ENCODE measurements around the gene MCM10.

Gene MCM10

DNA sequence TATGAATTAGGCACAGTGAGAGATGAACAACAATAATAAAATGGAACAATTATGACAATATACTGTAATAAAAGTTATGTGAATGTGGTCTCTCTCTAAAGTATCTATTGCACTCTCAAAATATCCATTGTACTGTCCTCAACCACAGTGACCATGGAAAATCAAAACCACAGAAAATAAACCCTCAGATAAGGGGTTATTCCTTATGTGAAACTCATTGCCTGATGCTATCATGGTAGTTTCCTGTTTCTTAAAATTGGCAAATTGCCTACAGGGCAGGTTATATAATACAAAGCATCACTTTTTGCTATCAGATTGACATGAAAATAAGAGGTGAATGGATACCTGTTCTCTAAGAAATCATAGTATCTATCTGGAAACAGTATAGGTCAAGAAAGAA, 3.8 kb downstream of the MCM10 start:
- no peak for DNase-seq (ENCODE audit: low spot score)

DNA sequence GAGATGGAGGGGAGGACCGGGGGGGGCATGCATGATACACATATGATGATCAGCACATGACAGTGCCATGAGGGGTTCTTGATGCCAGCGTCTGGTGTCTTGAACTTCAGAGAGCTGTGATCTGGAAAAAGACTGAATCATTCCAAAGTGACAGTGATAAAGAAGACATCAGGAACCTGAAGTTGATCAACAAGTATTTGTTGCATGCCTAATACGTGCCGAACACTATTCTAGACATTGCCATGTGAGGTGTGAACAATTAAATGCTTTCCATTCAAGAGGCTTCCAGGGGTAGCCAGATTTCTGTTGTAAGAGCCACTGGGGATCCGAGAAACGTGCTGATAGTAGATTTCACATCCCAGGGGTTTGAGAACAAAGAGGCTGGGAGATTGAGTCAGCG, 6.2 kb downstream of the MCM10 start:
- no peak for DNase-seq (ENCODE audit: low spot score)

DNA sequence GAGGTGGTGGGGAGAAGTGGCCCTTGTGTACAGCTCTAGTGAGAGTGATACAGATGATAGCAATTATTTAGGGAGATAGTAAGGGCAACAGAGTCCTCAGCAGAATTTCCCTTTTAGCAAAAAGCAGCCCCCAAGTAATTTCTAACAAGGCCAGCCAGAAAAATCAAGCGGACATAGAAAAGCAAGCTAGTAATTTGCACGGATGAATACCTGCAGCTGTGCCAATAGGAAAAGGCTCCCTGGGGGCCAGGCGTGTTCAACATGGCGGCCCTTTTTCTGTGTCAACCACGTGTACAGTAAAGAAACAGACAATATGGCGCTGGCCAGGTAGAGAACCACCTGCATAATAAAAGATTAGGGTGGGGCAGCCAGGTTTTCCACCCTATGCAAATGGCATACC, 7.4 kb downstream of the MCM10 start:
- DNase-seq (ENCODE audit: low spot score), result no peak

DNA sequence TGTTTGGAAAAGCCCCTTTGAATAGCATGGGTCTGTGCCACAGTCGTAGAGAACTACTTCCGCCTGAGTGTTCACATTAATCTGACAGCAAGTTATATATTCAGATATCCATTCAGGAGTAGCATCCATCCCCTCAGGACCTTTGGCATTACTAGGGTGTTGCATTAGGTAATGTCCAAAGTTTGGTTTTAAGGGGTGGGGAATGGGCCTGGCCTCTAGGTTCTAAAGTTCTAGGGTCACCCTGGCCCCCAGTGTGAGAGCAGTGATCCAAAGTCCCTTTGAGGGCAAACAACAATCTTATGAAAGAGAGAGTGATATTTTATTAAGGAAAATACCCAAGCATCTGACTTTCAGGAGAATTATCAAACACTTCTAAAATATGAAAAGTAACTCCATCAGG, 12.3 kb downstream of the MCM10 start:
- no peak for DNase-seq (ENCODE audit: low spot score)

DNA sequence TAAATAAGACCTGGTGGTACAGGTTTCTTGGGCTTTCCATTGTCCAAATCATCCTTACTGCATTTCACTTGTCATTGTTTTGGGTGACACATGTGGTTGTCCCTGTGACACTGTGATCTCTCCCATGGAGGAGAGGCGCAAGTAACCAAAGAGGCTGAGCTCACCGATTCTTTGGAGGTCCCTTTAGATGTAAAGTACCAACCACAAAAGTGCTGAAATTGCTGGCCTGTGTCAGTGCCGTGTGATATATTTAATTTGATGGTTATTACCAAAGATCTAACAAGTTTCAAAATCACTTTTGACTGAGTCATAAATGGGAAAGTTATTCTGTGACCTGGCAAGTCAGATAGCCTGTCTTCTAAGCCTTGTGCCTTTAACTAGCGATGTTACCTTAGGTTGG, 19.4 kb downstream of the MCM10 start:
- DNase-seq (ENCODE audit: low spot score), result no peak

DNA sequence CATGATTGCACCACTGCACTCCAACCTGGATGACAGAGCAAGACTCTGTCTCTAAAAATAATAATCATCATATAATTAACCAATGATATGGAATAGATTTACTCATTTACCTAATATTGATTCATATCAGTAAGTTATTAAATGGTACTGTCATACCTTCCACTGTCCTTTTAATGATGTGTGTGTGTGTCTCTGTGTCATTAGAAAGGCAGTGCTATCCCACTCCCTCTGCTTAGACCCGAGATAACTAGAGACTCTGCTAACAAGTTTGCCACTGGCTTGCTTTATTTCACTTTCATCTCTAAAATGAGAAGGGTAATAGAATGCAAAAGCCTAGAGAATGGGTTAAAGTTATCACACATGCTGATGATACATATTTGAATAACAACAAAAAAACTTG, 21.1 kb downstream of the MCM10 start:
- no peak for DNase-seq (ENCODE audit: low spot score)

DNA sequence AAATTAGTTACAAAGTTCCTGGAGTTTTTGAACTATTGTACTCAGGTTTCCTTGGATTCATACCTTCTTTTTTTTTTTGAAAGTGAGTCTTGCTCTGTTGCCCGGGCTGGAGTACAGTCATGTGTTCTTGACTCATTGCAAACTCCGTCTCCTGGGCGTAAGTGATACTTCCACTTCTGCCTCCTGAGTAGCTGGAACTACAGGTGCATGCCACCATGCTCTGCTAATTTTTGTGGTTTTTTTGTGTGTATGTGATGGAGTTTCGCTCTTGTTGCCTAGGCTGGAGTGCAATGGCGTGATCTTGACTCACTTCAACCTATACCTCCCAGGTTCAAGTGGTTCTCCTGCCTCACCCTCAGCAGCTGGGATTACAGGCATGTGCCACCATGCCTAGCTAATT, 22.3 kb downstream of the MCM10 start:
- no peak for DNase-seq (ENCODE audit: low spot score)

DNA sequence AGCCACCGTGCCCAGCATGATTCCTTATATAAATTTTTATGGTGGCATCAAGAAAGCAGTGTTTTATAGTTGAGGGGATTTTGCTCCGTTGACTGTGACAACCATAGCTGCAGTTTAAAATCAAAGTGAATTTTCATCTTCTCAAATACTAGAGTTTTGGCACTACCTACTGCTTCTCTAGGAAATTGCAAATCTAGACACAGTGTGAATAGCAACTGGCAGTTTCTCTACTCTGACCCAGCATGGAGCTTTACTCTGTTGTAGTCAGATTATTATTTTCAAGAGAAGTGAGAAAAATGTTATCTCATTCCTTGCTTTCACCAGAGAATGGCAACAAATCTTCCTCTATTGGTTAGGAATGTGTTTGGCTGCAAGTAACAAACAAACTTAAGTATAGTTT, 22.9 kb downstream of the MCM10 start:
- DNase-seq (ENCODE audit: low spot score), result no peak

DNA sequence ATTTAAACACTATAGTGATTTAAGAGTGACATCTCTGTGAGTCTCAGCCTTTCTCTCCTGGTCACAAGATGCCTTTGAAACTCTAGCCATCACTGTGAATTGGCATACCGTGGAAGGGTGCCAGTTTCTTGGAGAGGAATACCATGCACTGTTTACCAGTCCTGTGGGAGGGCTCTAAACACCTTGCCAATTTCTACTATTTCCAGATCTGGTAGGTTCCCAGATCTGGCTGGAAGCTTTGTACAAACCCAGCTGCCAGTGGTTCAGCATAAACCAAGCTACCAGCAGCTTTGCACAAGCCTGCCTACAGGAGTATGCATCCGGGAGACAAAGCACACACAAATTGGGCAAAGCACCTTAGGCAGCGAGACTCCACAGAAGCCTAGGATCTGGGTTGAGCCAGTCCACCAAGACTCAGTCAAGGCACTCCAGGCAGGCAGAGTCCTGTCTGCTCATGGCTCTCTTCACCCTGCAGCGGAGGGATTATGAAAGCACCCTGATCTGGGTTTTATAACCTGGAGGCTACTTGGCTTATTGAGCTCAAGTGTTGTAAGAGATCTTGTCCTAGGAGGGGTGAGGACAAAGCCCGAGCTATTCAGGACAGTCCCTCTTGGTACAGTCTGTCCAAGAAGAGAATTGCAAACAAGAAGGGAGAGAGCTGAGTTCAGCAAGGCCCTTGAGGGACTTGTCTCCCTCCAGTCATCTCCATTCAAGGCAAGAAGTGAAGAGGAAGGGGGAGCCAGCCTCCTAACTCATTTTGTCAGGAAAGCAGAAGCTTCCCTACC, 23.6 kb downstream of the MCM10 start:
- no peak for DNase-seq (ENCODE audit: low spot score)

DNA sequence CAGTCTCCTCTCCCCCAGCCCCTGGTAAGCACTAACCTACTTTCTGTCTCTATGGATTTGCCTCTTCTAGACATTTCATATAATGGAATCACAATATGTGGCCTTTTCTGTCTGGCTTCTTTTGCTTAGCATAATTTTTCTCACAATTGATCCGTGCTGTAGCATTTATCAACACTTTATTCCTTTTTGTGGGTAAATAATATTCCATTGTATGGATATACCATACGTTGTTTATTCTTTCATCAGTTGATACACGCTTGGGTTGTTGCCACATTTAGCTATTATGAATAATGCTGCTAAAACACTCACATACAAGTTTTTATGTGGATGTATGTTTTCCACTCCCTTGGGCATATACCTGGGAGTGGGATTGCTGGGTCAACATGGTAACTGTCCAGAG, 25.8 kb downstream of the MCM10 start:
- no peak for DNase-seq (ENCODE audit: low spot score)

DNA sequence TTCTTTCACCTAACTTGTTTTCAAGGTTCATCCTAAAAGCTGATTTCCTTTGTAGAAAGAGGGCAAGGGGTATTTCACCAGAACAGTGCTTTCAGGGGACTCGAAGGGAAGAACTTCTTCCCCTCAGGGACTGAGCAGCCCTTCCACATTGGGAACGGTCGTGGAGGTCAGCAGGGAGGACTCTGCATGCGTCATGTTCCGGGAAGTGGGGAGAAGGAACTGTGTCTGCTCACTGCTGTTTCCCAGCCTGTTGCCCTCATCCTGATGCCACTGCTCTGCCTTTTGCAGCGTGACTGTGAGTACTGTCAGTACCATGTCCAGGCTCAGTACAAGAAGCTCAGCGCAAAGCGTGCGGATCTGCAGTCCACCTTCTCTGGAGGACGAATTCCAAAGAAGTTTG, 27.2 kb downstream of the MCM10 start:
- DNase-seq (ENCODE audit: low spot score), result no peak

DNA sequence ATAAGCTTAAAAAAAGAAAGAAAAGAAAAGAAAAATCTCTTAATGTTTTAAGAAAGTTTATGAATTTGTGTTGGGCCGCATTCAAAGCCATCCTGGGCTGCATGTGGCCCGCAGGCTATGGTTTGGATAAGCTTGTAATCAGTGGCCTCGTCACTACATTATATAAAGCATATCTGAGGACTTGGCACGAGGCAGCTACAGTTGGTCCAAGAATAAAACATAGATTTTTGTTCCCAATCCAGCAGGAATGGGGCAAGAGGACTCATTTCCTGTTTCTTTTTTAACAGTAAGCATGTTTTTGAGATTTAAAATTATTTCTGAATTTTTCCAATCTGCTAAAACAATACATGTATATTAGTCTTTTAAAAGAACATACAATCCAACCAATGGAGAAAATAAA, 28.6 kb downstream of the MCM10 start:
- DNase-seq (ENCODE audit: low spot score), result no peak

DNA sequence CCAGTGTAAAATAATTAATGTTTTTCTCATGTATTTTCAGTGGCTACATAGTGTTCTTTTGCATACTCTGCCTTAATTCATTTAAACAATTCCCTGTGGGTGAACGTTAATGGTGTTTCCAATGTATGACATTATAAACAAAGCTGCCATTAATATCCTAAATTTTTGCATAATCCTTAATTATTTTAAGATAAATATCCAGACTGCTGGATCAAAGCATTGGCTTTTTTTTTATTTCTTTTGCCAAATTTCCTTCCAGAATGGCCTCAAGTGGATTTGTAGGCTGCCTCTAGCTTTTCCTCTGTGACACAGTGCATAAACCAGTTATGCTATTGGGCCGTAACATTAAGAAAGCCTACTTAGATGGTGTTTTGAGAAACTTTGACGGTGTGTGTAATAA, 29.5 kb downstream of the MCM10 start:
- DNase-seq (ENCODE audit: low spot score), result no peak

DNA sequence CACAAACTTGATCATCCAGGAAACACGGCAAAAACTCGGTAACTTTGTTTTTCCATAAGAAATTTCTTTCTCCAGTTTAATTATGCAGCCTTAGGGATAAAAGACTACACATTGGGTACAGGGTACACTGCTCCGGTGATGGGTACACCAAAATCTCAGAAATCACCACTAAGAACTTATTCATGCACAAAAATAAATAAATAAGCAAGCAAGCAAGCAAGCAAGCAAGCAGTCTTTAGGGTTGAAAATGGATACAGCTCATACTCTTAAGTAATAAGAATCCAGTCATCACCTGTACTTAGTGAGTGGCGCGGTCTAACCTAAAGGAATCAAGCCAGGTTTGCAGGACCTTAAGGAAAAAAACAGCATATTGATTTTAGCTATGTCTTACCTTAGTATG, 30.0 kb downstream of the MCM10 start:
- no peak for DNase-seq (ENCODE audit: low spot score)

DNA sequence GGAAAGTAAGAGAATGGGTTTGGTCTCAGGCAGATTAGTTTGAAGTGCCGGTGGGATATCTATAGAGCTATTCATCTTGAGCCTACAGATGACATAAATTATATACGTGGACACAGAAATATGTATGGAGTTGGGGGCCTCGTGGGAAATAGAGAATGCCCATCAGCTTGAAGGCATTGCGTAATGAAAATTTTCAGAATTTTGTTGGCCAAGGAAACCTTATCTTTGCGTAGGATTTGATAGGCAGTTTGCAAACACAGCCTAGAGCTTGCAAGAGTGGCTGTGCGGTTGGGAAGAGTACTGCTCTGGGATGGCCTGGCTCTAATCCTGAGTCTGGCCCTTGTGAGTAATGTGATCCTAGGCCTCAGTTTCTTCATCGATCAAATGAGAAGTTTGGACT, 32.3 kb downstream of the MCM10 start:
- DNase-seq (ENCODE audit: low spot score), result no peak

DNA sequence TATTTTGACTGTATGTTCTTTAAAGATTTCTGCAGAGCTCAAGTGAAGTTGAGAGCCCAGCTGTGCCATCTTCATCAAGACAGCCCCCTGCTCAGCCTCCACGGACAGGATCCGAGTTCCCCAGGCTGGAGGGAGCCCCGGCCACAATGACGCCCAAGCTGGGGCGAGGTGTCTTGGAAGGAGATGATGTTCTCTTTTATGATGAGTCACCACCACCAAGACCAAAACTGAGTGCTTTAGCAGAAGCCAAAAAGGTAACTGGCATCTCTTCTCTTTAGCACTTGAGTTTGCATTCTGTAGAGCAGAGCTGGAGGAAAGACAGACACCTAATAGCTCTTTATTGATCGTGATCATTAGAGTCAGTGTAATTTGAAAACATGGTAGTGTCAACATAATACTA, 33.7 kb downstream of the MCM10 start:
- DNase-seq (ENCODE audit: low spot score), result no peak

DNA sequence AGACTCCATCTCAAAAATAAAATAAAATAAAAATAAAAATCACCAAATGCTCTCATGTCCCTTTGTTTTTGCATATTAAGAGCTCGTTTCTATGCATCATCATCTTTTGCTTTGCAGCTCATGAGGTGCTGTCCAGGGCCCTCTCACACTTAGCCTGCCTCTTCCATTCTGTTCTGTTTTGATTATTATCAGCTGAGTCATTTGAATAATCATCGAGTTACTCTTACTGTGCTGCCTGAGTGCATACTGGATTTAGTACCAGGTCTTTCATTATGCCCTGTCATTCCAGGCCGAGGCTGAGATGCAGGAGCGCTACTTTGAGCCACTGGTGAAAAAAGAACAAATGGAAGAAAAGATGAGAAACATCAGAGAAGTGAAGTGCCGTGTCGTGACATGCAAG, 39.8 kb downstream of the MCM10 start:
- no peak for DNase-seq (ENCODE audit: low spot score)

DNA sequence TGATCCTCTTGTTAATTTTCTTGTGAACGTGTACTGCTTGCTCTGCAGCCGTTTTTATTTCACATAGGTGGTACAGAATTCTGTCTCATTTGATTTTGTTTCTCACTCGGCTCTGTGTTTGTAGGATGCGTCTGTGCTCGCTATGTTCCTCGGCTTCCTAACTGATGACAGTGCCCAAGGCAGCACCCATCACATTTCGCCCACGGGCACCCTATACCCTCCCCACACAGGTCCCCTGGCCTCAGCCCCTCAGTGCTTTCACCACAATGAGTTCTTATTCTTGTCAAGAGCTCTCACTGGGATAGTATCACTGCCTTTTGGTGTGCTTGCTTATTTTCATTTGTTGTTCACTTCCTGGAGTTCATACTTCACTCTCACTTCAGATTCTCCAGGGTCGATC, 44.7 kb downstream of the MCM10 start:
- DNase-seq (ENCODE audit: low spot score), result no peak

DNA sequence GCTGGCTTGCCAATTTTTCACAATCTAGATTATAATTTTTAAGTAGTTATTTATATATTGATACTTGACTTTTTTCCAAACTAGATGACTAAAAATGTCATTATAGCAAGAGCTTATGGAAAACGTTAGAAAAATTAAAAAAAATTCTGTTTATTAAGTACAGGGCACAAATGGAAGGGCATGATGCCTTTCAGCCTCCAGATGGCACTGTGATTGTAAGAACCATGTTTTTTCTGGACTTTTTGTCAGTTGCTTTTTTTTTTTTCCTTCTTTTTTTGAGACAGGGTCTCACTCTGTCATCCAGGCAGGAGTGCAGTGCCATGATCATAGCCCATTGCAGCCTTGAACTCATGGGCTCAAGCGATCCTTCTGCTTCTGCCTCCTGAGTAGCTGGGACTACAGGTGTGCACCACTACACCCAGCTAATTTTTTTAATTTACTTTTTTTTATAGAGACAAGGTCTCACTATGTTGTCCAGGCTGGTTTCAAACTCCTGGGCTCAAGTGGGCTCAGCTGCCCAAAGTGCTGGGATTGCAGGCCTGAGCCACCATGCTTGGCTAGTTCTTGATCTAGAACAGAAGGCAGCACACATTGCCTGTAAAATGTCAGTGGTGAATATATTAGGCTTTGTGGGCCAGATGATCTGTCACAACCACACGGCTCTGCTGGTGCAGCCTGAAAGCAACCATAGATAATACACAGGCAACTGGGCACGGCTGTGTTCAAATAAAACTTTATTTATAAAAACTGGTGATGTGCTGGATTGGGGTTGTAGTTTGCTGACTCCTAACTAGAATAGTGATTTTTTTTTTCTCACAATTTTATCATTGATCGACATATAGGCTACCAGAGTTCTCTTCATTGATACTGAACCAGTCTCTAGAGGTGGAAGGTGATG, 45.4 kb downstream of the MCM10 start:
- no peak for DNase-seq (ENCODE audit: low spot score)

DNA sequence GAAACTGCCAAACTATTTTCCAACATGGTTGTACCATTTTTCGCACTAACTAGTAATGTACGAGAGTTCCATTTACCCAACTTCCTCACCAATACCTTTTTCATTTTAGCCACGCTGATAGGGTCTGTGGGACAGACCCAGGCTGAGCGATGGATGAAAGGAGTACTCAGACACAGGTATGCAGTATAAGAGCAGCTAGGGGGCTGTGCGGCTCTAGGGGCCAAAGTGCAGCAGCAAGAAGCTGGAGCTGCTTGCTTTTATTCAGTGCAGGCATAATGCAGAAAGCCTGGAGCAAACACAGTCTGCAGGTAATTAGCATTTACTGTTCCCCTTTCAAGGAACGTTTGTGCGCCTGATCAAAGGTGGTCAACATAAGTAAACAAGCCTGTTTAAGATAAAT, 51.8 kb downstream of the MCM10 start:
- no peak for DNase-seq (ENCODE audit: low spot score)

DNA sequence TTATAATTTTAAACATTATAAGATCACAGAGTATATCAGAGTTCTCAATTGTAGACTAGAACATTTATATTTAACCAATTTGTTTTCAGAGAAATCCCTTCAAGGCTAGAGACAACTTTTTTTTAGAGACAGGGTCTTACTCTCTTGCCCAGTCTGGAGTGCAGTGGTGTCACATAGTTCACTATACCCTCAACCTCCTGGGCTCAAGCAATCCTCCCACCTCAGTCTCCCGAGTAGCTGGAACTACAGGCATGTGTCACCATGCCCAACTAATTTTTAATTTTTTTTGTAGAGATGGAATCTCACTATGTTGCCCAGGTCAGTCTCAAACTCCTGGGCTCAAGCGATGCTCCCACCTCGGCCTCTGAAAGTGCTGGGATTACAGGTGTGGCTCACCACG, 57.5 kb downstream of the MCM10 start:
- DNase-seq (ENCODE audit: low spot score), result no peak

DNA sequence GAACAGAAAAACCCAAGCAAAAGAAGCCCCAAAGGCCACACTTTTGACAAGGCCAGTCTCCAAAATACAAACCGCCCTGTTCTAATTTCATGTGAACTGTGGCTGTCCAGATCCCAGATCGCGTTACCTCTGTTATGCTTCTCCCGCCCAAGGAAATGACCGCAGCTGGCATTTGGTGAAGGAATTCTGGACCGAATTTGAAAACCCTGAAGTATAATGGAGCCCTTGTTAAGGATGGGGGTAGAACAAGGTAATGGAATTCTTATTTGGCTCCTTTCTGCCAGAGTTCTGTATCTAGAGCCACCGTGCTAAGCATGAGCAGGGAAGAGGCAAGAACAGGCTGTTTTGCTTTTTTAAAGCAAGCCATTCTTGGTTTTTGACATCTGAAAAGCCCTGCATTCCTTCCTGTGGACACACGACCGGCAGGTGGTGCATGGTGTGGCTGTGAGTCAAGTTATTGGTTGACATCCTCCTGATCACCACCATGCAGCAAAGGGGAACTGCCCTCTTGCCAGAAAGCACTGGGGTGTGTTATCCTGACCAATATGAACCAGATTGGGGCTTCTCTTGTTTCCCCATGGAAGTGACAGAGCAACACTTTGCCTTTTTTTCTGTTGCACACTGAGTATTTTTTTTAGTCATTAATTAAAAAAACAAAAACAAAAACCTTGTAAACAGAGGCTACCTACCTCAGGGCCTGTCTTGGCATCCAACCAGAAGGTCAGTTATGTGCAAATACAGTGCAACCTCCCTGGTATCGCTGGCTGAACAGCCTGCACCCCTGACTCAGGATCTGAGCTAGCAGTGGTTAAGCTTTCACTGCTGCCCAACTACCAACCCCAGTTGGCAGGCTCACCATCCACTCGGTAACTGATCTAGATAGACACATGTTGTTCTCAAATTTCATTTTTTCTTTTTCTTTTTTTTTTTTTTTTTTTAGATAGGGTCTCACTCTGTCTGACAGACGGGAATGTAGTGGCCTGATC, 58.6 kb downstream of the MCM10 start:
- peak; percentile 30 for DNase-seq (ENCODE audit: low spot score)
